Measurements from ENCODE around the gene TBCE. TPM values are rescaled to one million over a fixed set of nuclear protein-coding genes. Genes with fewer than 3 reads are reported as not detected.
"Not testable (repeated sequence)": the region's sequence is repeated elsewhere in the genome, so short reads cannot be mapped to it uniquely, and the experiment has no call there.

TBCE gene
- total RNA-seq, 4 donors from 2014 or later, result 12.0 to 35.8 (median 17.0) TPM

DNA sequence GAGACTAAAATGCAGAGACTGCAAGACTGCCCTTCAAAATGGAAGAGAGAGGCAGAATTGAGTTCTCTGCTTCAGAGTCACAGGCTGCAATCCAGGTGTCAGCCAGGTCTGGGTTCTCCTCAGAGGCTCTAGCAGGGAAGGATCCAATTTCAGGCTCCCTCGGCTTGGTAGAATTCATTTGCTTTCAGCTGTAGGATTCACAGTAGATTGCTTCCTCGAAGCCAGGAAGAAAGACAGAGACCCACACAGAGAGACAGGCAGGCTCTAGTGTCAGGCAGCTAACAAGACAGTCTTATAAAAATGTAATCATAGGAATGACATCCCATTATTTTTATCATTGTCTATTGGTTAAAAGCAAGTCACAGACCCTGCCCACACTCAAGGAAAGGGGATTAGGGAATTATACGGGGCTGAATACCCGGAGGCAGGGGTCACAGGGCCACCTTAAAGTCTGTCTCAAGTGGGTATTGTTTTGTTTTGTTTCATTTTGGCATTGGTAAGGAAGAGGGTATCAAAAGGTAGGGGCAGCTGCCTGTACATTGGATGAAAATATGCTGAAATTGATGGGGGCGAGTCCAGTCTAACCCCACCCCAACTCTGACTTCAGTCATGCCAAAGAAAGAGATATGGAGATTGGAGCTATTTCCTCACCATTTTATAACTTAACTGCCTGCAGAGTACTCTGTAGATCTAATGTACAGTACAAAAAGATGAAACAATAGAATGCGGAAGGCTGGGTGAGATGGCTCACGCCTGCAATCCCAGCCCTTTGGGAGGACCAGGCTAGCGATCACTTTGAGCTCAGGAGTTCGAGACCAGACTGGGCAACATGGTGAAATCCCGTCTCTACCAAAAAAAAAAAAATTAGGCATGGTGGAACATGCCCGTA lies 9.5 kb upstream of the TBCE start:
- 64 to 73% methylated on average over 11 of the region's 11 CpGs for WGBS, 2 donors
- no peak overlapping the region for H3K4me3 ChIP-seq (ENCODE audit: low read depth, poor library complexity, severe bottlenecking)
- no peak for DNase-seq (ENCODE audit: low spot score in 2 of 2)
- TF ChIP-seq CTCF (IDR thresholded peaks at IDR 0.05) (no peak), POLR2A (IDR thresholded peaks at IDR 0.05) (no peak)
- intact Hi-C loops (cut with DNase I; ENCODE audit: low total_unique reads), result no loop called here

DNA sequence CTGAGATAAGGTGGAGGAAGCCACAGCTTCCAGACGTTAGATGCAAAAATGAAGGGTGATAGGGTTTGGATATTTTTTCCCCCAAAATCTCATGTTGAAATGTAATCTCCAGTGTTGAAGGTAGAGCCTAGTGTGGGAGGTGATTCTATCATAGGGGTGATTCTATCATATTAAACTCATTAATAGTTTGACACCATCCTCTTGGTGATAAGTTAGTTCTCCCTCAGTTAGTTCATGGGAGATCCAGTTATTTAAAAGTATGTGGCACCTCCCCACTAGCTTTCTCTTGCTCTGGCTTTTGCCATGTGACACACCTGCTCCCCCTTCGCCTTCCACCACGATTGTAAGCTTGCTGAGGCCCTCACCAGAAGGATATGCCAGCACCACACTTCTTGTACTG lies 8.3 kb upstream of the TBCE start:
- intact Hi-C loops (cut with DNase I; ENCODE audit: low total_unique reads), result no loop called here
- no peak overlapping the region for H3K4me3 ChIP-seq (ENCODE audit: low read depth, poor library complexity, severe bottlenecking)
- TF ChIP-seq CTCF (IDR thresholded peaks at IDR 0.05) (no peak), POLR2A (IDR thresholded peaks at IDR 0.05) (no peak)
- DNase-seq (ENCODE audit: low spot score in 2 of 2), result no peak
- WGBS, 2 donors, result 86 to 87% methylated on average over 3 of the region's 3 CpGs

DNA sequence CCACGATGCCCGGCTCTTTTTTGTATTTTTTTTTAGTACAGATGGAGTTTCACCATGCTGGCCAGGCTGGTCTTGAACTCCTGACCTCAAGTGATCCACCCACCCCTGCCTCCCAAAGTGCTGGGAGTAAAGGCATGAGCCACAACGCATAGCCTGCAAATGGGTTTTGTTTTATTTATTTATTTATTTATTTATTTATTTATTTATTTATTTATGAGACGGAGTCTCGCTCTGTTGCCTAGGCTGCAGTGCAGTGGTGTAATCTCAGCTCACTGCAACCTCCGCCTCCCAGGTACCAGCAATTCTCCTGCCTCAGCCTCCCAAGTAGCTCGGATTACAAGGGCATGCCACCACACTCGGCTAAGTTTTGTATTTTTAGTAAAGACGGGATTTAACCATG lies 3.0 kb upstream of the TBCE start:
- WGBS, 2 donors, result 96% methylated on average over 9 of the region's 9 CpGs
- DNase-seq (ENCODE audit: low spot score in 2 of 2); intact Hi-C loops (cut with DNase I; ENCODE audit: low total_unique reads); H3K4me3 ChIP-seq (ENCODE audit: low read depth, poor library complexity, severe bottlenecking): not testable (repeated sequence)

DNA sequence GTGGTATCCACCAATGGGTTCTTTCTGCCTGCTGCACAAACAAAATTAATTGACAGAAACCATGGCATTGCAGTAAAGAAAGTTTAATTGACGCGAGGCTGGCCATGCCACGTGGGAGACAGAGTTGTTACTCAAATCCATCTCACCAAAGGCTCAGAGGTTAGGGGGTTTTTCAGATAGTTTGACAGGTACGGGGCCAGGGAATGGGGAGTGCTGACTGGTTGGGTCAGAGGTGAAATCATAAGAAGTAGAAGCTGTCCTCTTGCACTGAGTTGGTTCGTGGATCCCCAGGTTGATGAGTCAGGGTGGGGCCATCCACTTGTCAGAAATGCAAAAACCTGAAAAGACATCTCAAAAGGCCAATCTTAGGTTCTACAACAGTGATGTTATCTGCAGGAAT lies 941 bp upstream of the TBCE start:
- H3K4me3 ChIP-seq (ENCODE audit: low read depth, poor library complexity, severe bottlenecking), result no peak overlapping the region
- no peak for TF ChIP-seq CTCF (IDR thresholded peaks at IDR 0.05)
- TF ChIP-seq POLR2A (IDR thresholded peaks at IDR 0.05), result no peak
- no peak for DNase-seq (ENCODE audit: low spot score in 2 of 2)
- WGBS, 2 donors, result 87 to 89% methylated on average over 5 of the region's 5 CpGs
- intact Hi-C loops (cut with DNase I; ENCODE audit: low total_unique reads), result no loop called here

GRCh38 chr1:235368428-235368827 lies 1.2 kb downstream of the TBCE start:
- 80 to 82% methylated on average over 5 of the region's 5 CpGs for WGBS, 2 donors
- TF ChIP-seq POLR2A (IDR thresholded peaks at IDR 0.05), result no peak
- no peak for TF ChIP-seq CTCF (IDR thresholded peaks at IDR 0.05)
- intact Hi-C loops (cut with DNase I; ENCODE audit: low total_unique reads), result no loop called here
- H3K4me3 ChIP-seq (ENCODE audit: low read depth, poor library complexity, severe bottlenecking), result no peak overlapping the region
- no peak for DNase-seq (ENCODE audit: low spot score in 2 of 2)

GRCh38 chr1:235369802-235370201 lies 2.6 kb downstream of the TBCE start:
- 93 to 95% methylated on average over 5 of the region's 5 CpGs for WGBS, 2 donors
- TF ChIP-seq CTCF (IDR thresholded peaks at IDR 0.05), result no peak
- no peak for TF ChIP-seq POLR2A (IDR thresholded peaks at IDR 0.05)
- DNase-seq (ENCODE audit: low spot score in 2 of 2), result no peak
- intact Hi-C loops (cut with DNase I; ENCODE audit: low total_unique reads), result no loop called here
- H3K4me3 ChIP-seq (ENCODE audit: low read depth, poor library complexity, severe bottlenecking), result no peak overlapping the region

Measured in lower leg skin (tissue), 4 donors.